ENCODE data around the gene OCA2.

Gene OCA2

DNA sequence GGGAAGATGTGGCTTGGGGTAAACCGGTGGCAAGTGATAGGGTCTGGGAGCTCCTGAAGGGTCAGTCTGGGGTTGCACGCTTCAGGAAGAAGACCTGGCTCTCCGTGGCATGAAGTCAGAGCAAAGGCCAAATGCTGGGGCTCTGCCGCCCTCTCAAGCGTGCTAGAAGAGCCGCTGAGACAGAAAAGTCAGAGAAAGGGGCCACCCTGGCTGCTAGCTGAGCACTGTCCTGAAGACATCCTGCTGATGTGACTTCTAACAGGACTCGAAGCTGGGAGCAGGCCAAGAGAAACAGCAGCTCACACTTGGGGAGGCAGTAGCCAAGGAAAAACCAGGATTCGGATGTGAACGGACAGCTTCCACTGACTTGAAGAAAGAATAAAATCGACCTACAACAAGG is 270.4 kb downstream of the OCA2 start:
- TF ChIP-seq POLR2AphosphoS5 (IDR thresholded peaks at IDR 0.05; ENCODE audit: low read depth, low read length), result no peak
- TF ChIP-seq, protein P1, sequence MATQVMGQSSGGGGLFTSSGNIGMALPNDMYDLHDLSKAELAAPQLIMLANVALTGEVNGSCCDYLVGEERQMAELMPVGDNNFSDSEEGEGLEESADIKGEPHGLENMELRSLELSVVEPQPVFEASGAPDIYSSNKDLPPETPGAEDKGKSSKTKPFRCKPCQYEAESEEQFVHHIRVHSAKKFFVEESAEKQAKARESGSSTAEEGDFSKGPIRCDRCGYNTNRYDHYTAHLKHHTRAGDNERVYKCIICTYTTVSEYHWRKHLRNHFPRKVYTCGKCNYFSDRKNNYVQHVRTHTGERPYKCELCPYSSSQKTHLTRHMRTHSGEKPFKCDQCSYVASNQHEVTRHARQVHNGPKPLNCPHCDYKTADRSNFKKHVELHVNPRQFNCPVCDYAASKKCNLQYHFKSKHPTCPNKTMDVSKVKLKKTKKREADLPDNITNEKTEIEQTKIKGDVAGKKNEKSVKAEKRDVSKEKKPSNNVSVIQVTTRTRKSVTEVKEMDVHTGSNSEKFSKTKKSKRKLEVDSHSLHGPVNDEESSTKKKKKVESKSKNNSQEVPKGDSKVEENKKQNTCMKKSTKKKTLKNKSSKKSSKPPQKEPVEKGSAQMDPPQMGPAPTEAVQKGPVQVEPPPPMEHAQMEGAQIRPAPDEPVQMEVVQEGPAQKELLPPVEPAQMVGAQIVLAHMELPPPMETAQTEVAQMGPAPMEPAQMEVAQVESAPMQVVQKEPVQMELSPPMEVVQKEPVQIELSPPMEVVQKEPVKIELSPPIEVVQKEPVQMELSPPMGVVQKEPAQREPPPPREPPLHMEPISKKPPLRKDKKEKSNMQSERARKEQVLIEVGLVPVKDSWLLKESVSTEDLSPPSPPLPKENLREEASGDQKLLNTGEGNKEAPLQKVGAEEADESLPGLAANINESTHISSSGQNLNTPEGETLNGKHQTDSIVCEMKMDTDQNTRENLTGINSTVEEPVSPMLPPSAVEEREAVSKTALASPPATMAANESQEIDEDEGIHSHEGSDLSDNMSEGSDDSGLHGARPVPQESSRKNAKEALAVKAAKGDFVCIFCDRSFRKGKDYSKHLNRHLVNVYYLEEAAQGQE (IDR thresholded peaks at IDR 0.05; ENCODE audit: insufficient read depth in 1 of 2, low read depth in 2 of 2, low read length in 2 of 2), result no peak
- TF ChIP-seq TAF1 (IDR thresholded peaks at IDR 0.05; ENCODE audit: borderline replicate concordance, insufficient read depth, low read length), result no peak
- no peak for TF ChIP-seq FOXP2 (optimal IDR thresholded peaks at IDR 0.05; ENCODE audit: borderline replicate concordance, extremely low read depth, extremely low read length, insufficient read depth)
- no peak for TF ChIP-seq SIN3A (IDR thresholded peaks at IDR 0.05; ENCODE audit: borderline replicate concordance, insufficient read depth, low read length)

GRCh38 chr15:27826902-27827714 is 272.0 kb downstream of the OCA2 start:
- no peak for TF ChIP-seq TAF1 (IDR thresholded peaks at IDR 0.05; ENCODE audit: borderline replicate concordance, insufficient read depth, low read length)
- no peak for TF ChIP-seq FOXP2 (optimal IDR thresholded peaks at IDR 0.05; ENCODE audit: borderline replicate concordance, extremely low read depth, extremely low read length, insufficient read depth)
- no peak for TF ChIP-seq POLR2AphosphoS5 (IDR thresholded peaks at IDR 0.05; ENCODE audit: low read depth, low read length)
- TF ChIP-seq SIN3A (IDR thresholded peaks at IDR 0.05; ENCODE audit: borderline replicate concordance, insufficient read depth, low read length), result no peak
- TF ChIP-seq, protein P1 (IDR thresholded peaks at IDR 0.05; ENCODE audit: insufficient read depth in 1 of 2, low read depth in 2 of 2, low read length in 2 of 2), result no peak

- TF ChIP-seq, protein P1 (IDR thresholded peaks at IDR 0.05; ENCODE audit: insufficient read depth in 1 of 2, low read depth in 2 of 2, low read length in 2 of 2), result no peak
- TF ChIP-seq TAF1 (IDR thresholded peaks at IDR 0.05; ENCODE audit: borderline replicate concordance, insufficient read depth, low read length) (no peak), POLR2AphosphoS5 (IDR thresholded peaks at IDR 0.05; ENCODE audit: low read depth, low read length) (no peak), SIN3A (IDR thresholded peaks at IDR 0.05; ENCODE audit: borderline replicate concordance, insufficient read depth, low read length) (no peak), FOXP2 (optimal IDR thresholded peaks at IDR 0.05; ENCODE audit: borderline replicate concordance, extremely low read depth, extremely low read length, insufficient read depth) (no peak)
Observed at GRCh38 chr15:27826411-27826810, 272.7 kb downstream of the OCA2 start.

GRCh38 chr15:27824841-27825422 is 274.2 kb downstream of the OCA2 start:
- TF ChIP-seq FOXP2 (optimal IDR thresholded peaks at IDR 0.05; ENCODE audit: borderline replicate concordance, extremely low read depth, extremely low read length, insufficient read depth), result no peak
- TF ChIP-seq, protein P1 (IDR thresholded peaks at IDR 0.05; ENCODE audit: insufficient read depth in 1 of 2, low read depth in 2 of 2, low read length in 2 of 2), result no peak
- no peak for TF ChIP-seq SIN3A (IDR thresholded peaks at IDR 0.05; ENCODE audit: borderline replicate concordance, insufficient read depth, low read length)
- TF ChIP-seq TAF1 (IDR thresholded peaks at IDR 0.05; ENCODE audit: borderline replicate concordance, insufficient read depth, low read length), result no peak
- TF ChIP-seq POLR2AphosphoS5 (IDR thresholded peaks at IDR 0.05; ENCODE audit: low read depth, low read length), result no peak

Measured in PFSK-1 (cell line).